K562 (cell line): ENCODE measurements around the gene ARHGAP4. TPM values are rescaled to one million over a fixed set of nuclear protein-coding genes. Genes with fewer than 3 reads are reported as not detected.

Experiments used
- CEBPB ChIP-seq: fragments of 450-650 bp; IDR thresholded peaks from 2 replicates; pipeline ENCODE4 v1.6.1; 2016; ENCODE audit warnings: missing genetic modification characterization, missing compliant biosample characterization
- E2F3 ChIP-seq: fragments of 250-450 bp; sonication (Bioruptor Pico); IDR thresholded peaks from 2 replicates; pipeline ENCODE4 v1.4.0; 2020; ENCODE audit warnings: mild to moderate bottlenecking
- HDAC1 ChIP-seq, 2 experiments: fragments of 450-650 bp; IDR thresholded peaks; 2 replicates each; pipeline ENCODE4 v1.6.1; 2016 to 2017; ENCODE audit warnings: inconsistent platforms in 1 of 2, mild to moderate bottlenecking in 1 of 2, moderate library complexity in 1 of 2
- IRF2 ChIP-seq: sonication (generic); formaldehyde crosslinking; IDR thresholded peaks from 2 replicates; pipeline ENCODE4 v1.8.1; 2022; ENCODE audit warnings: mild to moderate bottlenecking, missing genetic modification reagents
- MGA ChIP-seq: fragments of 450-650 bp; IDR thresholded peaks from 2 replicates; pipeline ENCODE4 v1.6.1; 2016; ENCODE audit warnings: mild to moderate bottlenecking, moderate library complexity
- PHF20 ChIP-seq: fragments of 450-650 bp; IDR thresholded peaks from 2 replicates; pipeline ENCODE4 v1.6.1; 2018; ENCODE audit not compliant: partially characterized antibody
- RFX1 ChIP-seq: fragments of 450-650 bp; IDR thresholded peaks from 2 replicates; pipeline ENCODE4 v1.6.1; 2016; ENCODE audit warnings: mild to moderate bottlenecking, moderate library complexity
- SIRT6 ChIP-seq: IDR thresholded peaks from one replicate; pipeline ENCODE4 v1.6.1; 2012; ENCODE audit warnings: low read depth, mild to moderate bottlenecking, control low read depth, inconsistent platforms, low read length, moderate library complexity
- SNRNP70 ChIP-seq: fragments of 200-400 bp; formaldehyde crosslinking; optimal IDR thresholded peaks from 2 replicates; pipeline ENCODE3; 2017; ENCODE audit warnings: low read depth, low read length
- polyA plus RNA-seq, 8 experiments: library from polyadenylated mRNA; depleted of rRNA in 4 of 8; stranded (reverse) in 5 of 8; unstranded in 3 of 8; fragments of >200 nt; fragmentation: Nextera tagmentation in 2 of 8; fragmentation: Illumina TruSeq in 1 of 8; extraction: Ambion mirVana in 2 of 8; extraction: Trizol in 1 of 8; gene quantifications; 2 replicates each; pipeline versions ENCODE4 v1.2.1 to v1.2.3, GENCODE V29; 2011 to 2014; ENCODE audit warnings: inconsistent platforms in 1 of 8, missing spikeins in 1 of 8
- total RNA-seq, 7 experiments: library from RNA; depleted of rRNA in 6 of 7; stranded (reverse); fragments of >200 nt in 6 of 7; fragmentation: Illumina TruSeq in 2 of 7; extraction: Trizol in 2 of 7; gene quantifications; 2 replicates each; pipeline versions ENCODE4 v1.2.1 to v1.2.3, GENCODE V29; 2011 to 2021; ENCODE audit warnings: low replicate concordance in 1 of 7
- TF ChIP-seq, protein P1 (sequence below): IDR thresholded peaks from 2 replicates; pipeline ENCODE4 v1.6.1; 2011; ENCODE audit not compliant: insufficient read length; ENCODE audit errors: extremely low read depth
- TF ChIP-seq, protein P2 (sequence below): fragments of 250-450 bp; sonication (Bioruptor Pico); IDR thresholded peaks from 2 replicates; pipeline ENCODE4 v1.8.0; 2021; ENCODE audit warnings: moderate library complexity, mild to moderate bottlenecking, inconsistent platforms

Gene ARHGAP4
- total and polyA plus RNA-seq, 9 of the 15 experiments (the other 6 are each of a cell fraction or from before 2014, with no cell fraction given): 0.30 to 81.8 (median 13.5) TPM

DNA sequence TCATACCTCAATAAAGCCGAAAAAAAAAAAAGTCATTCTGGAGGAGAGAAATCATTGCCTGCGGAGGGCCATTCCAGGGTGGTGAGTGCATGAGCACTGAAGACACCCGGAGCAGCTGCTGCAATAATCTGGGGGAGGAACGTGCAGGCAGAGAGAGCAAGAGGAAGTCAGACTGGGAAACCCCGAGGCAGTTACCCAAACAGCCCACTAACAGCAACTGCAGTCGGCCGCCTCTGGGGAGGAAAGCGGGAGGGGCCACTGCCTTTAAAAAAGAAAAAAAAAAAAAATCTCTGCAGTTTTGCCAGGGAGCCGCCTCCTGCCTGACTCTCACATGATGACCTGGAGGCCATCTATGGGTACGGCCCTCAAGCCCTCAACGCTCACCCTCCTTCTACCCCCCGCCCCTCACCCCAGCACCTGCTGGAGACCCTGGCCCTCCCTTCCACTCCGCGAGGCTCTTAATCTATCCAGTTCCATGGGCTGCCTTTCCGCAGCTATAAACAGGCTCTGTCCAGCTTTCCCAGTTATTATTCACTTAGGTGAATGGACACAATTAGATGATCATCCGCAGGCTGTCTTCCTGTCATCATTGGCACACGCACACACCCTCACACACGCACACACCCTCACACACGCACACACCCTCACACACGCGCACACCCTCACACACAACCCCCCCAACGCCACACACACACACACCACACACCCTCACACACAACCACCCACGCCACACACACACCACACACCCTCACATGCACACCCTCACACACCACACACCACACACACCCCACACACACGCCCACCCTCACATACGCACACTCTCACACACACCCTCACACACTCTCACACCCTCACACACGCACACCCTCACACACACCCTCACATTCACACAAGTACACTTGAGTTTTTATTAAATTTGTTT lies 25.0 kb downstream of the ARHGAP4 start (continued):
- TF ChIP-seq MGA (no peak; the same call in 1 of the 2 replicates), RFX1 (no peak), E2F3 (CRISPR knock-in tag) (no peak), IRF2 (CRISPR knock-in tag) (no peak), CEBPB (tag) (peak; percentile 59; the same call in 1 of the 2 replicates), SNRNP70 (no peak), HDAC1 (IDR thresholded peaks at IDR 0.05) (no peak; a peak in 1 of 4 replicates), SIRT6 (no peak), PHF20 (no peak)
- TF ChIP-seq, protein P1, sequence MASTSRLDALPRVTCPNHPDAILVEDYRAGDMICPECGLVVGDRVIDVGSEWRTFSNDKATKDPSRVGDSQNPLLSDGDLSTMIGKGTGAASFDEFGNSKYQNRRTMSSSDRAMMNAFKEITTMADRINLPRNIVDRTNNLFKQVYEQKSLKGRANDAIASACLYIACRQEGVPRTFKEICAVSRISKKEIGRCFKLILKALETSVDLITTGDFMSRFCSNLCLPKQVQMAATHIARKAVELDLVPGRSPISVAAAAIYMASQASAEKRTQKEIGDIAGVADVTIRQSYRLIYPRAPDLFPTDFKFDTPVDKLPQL: no peak
- TF ChIP-seq, protein P2, sequence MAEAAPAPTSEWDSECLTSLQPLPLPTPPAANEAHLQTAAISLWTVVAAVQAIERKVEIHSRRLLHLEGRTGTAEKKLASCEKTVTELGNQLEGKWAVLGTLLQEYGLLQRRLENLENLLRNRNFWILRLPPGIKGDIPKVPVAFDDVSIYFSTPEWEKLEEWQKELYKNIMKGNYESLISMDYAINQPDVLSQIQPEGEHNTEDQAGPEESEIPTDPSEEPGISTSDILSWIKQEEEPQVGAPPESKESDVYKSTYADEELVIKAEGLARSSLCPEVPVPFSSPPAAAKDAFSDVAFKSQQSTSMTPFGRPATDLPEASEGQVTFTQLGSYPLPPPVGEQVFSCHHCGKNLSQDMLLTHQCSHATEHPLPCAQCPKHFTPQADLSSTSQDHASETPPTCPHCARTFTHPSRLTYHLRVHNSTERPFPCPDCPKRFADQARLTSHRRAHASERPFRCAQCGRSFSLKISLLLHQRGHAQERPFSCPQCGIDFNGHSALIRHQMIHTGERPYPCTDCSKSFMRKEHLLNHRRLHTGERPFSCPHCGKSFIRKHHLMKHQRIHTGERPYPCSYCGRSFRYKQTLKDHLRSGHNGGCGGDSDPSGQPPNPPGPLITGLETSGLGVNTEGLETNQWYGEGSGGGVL (CRISPR knock-in tag): no peak
